K562 (cell line): ENCODE measurements around the gene SLC49A4. TPM values are rescaled to one million over a fixed set of nuclear protein-coding genes. Genes with fewer than 3 reads are reported as not detected.

Experiments
- ATAC-seq: fragments of 200-7000 bp; cut with Tn5 transposase; 3 replicates; pipeline ENCODE4 v1.9.1; 2020; ENCODE audit warnings: moderate library complexity
- BruUV-seq: library from RNA; stranded (reverse); fragments of 400-500 nt; replicated peaks from 2 replicates; lab custom pipeline; 2021; lab: Mats Ljungman, UMichigan
- CTCF ChIA-PET: fragments of 300-600 bp; formaldehyde crosslinking; extraction: SDS; loops from one replicate; lab custom pipeline; 2021; ENCODE audit warnings: low intra/inter-chr PET ratio; lab: Yijun Ruan, JAX
- POLR2A ChIA-PET: fragments of 300-600, 350-650 bp; sonication (Branson Sonifier 250); formaldehyde crosslinking; extraction: SDS; loops from one replicate; lab custom pipeline; 2021; ENCODE audit warnings: antibody characterized with exemption, inconsistent platforms; lab: Yijun Ruan, JAX
- DNase-seq, 4 experiments: peaks; one replicate each; pipeline versions ENCODE4 v3.0.0 to v3.0.0-alpha.2; 2011 to 2018; ENCODE audit warnings: low spot score in 3 of 4, mixed read lengths in 3 of 4; ENCODE audit errors: extremely low read depth in 1 of 4
- FAIRE-seq: peaks from 2 replicates; lab custom pipeline; 2011; peaks lifted over from hg19 to GRCh38; lab: Jason Lieb, UNC
- H2AFZ ChIP-seq: 2 replicates; pipeline ENCODE4 v1.6.0; 2011; ENCODE audit warnings: low read depth, low read length, control low read depth, inconsistent platforms
- H3K27ac ChIP-seq: fragments of 200-600 bp; 3 replicates; pipeline ENCODE4 v1.8.0; 2011; ENCODE audit warnings: low read depth, mild to moderate bottlenecking, control low read depth, inconsistent platforms, low read length, moderate library complexity, mixed read lengths; ENCODE audit errors: extremely low read depth
- H3K27me3 ChIP-seq, 2 experiments: fragments of 300-600 bp in 1 of 2; 2 replicates in 1 of 2; 3 replicates in 1 of 2; pipeline versions ENCODE4 v1.6.0 to v1.8.0; 2011; ENCODE audit warnings: inconsistent platforms in 2 of 2, low read length in 2 of 2, mild to moderate bottlenecking in 1 of 2, mixed read lengths in 1 of 2, moderate library complexity in 1 of 2; ENCODE audit not compliant: control insufficient read depth in 2 of 2, insufficient read depth in 2 of 2
- H3K36me3 ChIP-seq: fragments of 300-600 bp; 3 replicates; pipeline ENCODE4 v1.8.0; 2011; ENCODE audit warnings: mild to moderate bottlenecking, low read length, inconsistent platforms; ENCODE audit not compliant: control insufficient read depth, insufficient read depth
- H3K4me1 ChIP-seq, 2 experiments: fragments of 200-600 bp in 1 of 2; replicated peaks in 1 of 2; 2 replicates in 1 of 2; 3 replicates in 1 of 2; pipeline versions ENCODE4 v1.5.1 to v1.8.0; 2011; ENCODE audit warnings: inconsistent platforms in 2 of 2, low read length in 2 of 2, mild to moderate bottlenecking in 1 of 2, mixed read lengths in 1 of 2, moderate library complexity in 1 of 2; ENCODE audit not compliant: control insufficient read depth in 2 of 2, insufficient read depth in 2 of 2
- H3K4me2 ChIP-seq: 2 replicates; pipeline ENCODE4 v1.6.1; 2011; ENCODE audit warnings: low read length, control low read depth, inconsistent platforms, mixed read lengths; ENCODE audit not compliant: insufficient read depth
- H3K4me3 ChIP-seq: fragments of 200-600 bp; sonication (generic), shearing (Covaris generic); 2 replicates; pipeline ENCODE4 v1.5.1; 2016; ENCODE audit warnings: control low read depth, inconsistent platforms
- H3K79me2 ChIP-seq: fragments of 200-600 bp; 3 replicates; pipeline ENCODE4 v1.8.0; 2011; ENCODE audit warnings: low read length, inconsistent platforms; ENCODE audit not compliant: control insufficient read depth, insufficient read depth
- H3K9ac ChIP-seq, 2 experiments: 2 replicates each; pipeline versions ENCODE4 v1.6.0 to v1.6.1; 2011; ENCODE audit warnings: low read depth in 2 of 2, low read length in 2 of 2, control low read depth in 1 of 2, inconsistent platforms in 1 of 2, mild to moderate bottlenecking in 1 of 2, mixed read lengths in 1 of 2; ENCODE audit not compliant: insufficient read depth in 1 of 2
- H3K9me1 ChIP-seq: one replicate; pipeline ENCODE4 v1.6.0; 2011; ENCODE audit warnings: inconsistent platforms, mild to moderate bottlenecking, low read length, moderate library complexity; ENCODE audit not compliant: control insufficient read depth, insufficient read depth
- H3K9me3 ChIP-seq: replicated peaks from 2 replicates; pipeline ENCODE4 v1.5.1; 2011; ENCODE audit warnings: low read depth, low read length, inconsistent platforms; ENCODE audit not compliant: control insufficient read depth, insufficient read depth
- H4K20me1 ChIP-seq: replicated peaks from 2 replicates; pipeline ENCODE4 v1.6.1; 2011; ENCODE audit warnings: low read length, inconsistent platforms, mixed read lengths; ENCODE audit not compliant: control insufficient read depth, insufficient read depth
- CREB1 ChIP-seq, 2 experiments: sonication (generic) in 1 of 2; formaldehyde crosslinking in 1 of 2; IDR thresholded peaks; 2 replicates each; pipeline versions ENCODE4 v1.6.1 to v1.8.0; 2012 to 2022; ENCODE audit warnings: inconsistent platforms in 1 of 2, mild to moderate bottlenecking in 1 of 2, missing genetic modification reagents in 1 of 2, moderate library complexity in 1 of 2
- E2F1 ChIP-seq: sonication (generic); formaldehyde crosslinking; IDR thresholded peaks from 2 replicates; pipeline ENCODE4 v1.8.1; 2023; ENCODE audit warnings: mild to moderate bottlenecking, missing genetic modification reagents, moderate library complexity
- KLF13 ChIP-seq: fragments of 450-650 bp; IDR thresholded peaks from 2 replicates; pipeline ENCODE4 v1.6.1; 2016; ENCODE audit warnings: missing genetic modification characterization, low read depth, mild to moderate bottlenecking, missing compliant biosample characterization, moderate library complexity, borderline replicate concordance
- MAFF ChIP-seq: IDR thresholded peaks from 2 replicates; pipeline ENCODE4 v1.6.1; 2012; ENCODE audit warnings: low read length, improper control_type of control experiment
- MTA1 ChIP-seq: fragments of 450-650 bp; IDR thresholded peaks from 2 replicates; pipeline ENCODE4 v1.6.1; 2017; ENCODE audit warnings: borderline replicate concordance
- PATZ1 ChIP-seq: fragments of 250-450 bp; sonication (Bioruptor Pico); IDR thresholded peaks from 2 replicates; pipeline ENCODE4 v1.5.0; 2020; ENCODE audit warnings: mild to moderate bottlenecking, borderline replicate concordance
- POLR2AphosphoS5 ChIP-seq: IDR thresholded peaks from 2 replicates; pipeline ENCODE4 v1.6.1; 2011; ENCODE audit warnings: mild to moderate bottlenecking, low read depth, low read length, moderate library complexity; ENCODE audit not compliant: control insufficient read depth, insufficient read depth
- RBFOX2 ChIP-seq: fragments of 200-400 bp; formaldehyde crosslinking; IDR thresholded peaks from 2 replicates; pipeline ENCODE4 v1.6.1; 2017; ENCODE audit warnings: low read depth, mild to moderate bottlenecking, low read length, moderate library complexity
- U2AF1 ChIP-seq: fragments of 200-400 bp; formaldehyde crosslinking; optimal IDR thresholded peaks from 2 replicates; pipeline ENCODE3; 2017; ENCODE audit warnings: mild to moderate bottlenecking, low read depth, low read length, moderate library complexity
- ZHX1 ChIP-seq: fragments of 150-350 bp; conservative IDR thresholded peaks from 2 replicates; pipeline ENCODE4 v1.6.1; 2014; ENCODE audit warnings: low read length
- WGBS: fragments of 100-300 bp; shearing (Covaris generic); methylation state at CpG from one replicate; pipeline ENCODE4 v1.1.6; 2016; ENCODE audit warnings: low coverage, mixed read lengths; ENCODE audit not compliant: insufficient coverage; ENCODE audit errors: missing lambda C conversion rate; 5-methylcytosine and 5-hydroxymethylcytosine counted together
- in situ Hi-C: fragments of 300-500 bp; cut with MboI; formaldehyde crosslinking; loops from 4 replicates; pipeline ENCODE4 v1.15.0; 2018; ENCODE audit warnings: inconsistent platforms, mixed read lengths
- intact Hi-C: fragments of 100-400 bp; cut with micrococcal nuclease; formaldehyde crosslinking; loops from 2 replicates; pipeline ENCODE4 v1.14.2; 2022
- polyA plus RNA-seq, 8 experiments: library from polyadenylated mRNA; depleted of rRNA in 4 of 8; stranded (reverse) in 5 of 8; unstranded in 3 of 8; fragments of >200 nt; fragmentation: Nextera tagmentation in 2 of 8; fragmentation: Illumina TruSeq in 1 of 8; extraction: Ambion mirVana in 2 of 8; extraction: Trizol in 1 of 8; gene quantifications; 2 replicates each; pipeline versions ENCODE4 v1.2.1 to v1.2.3, GENCODE V29; 2011 to 2014; ENCODE audit warnings: inconsistent platforms in 1 of 8, missing spikeins in 1 of 8
- total RNA-seq, 7 experiments: library from RNA; depleted of rRNA in 6 of 7; stranded (reverse); fragments of >200 nt in 6 of 7; fragmentation: Illumina TruSeq in 2 of 7; extraction: Trizol in 2 of 7; gene quantifications; 2 replicates each; pipeline versions ENCODE4 v1.2.1 to v1.2.3, GENCODE V29; 2011 to 2021; ENCODE audit warnings: low replicate concordance in 1 of 7

Gene SLC49A4
- total and polyA plus RNA-seq, 9 of the 15 experiments (the other 6 are each of a cell fraction or from before 2014, with no cell fraction given), result 0.15 to 1.3 (median 0.83) TPM

GRCh38 chr3:122886946-122887345, 92.1 kb downstream of the SLC49A4 start (continued):
- TF ChIP-seq ZHX1, result no peak
- TF ChIP-seq RBFOX2, result no peak
- TF ChIP-seq U2AF1, result no peak
- TF ChIP-seq MTA1, result no peak

GRCh38 chr3:122890077-122890719, 95.3 kb downstream of the SLC49A4 start:
- H3K4me3 ChIP-seq, result no peak overlapping the region
- ChIA-PET CTCF (no interaction called here), POLR2A (interaction anchor here (0.6 to 1.4 kb wide), 2 partner anchors 8 to 287 kb away, joined by 3 to 5 read pairs; no protein-coding TSS in a partner anchor)
- FAIRE-seq (no peak), ATAC-seq (no peak), DNase-seq (no peak)
- no peak overlapping the region for H2AFZ ChIP-seq
- H3K9ac ChIP-seq, result no peak overlapping the region
- H3K27ac ChIP-seq, result no peak overlapping the region
- no peaks in the 10 kb centered on the region for H3K79me2 ChIP-seq
- no peaks in the 10 kb centered on the region for H3K9me3 ChIP-seq
- no peaks in the 10 kb centered on the region for H3K9me1 ChIP-seq
- in situ Hi-C loops (no loop called here), intact Hi-C loops (no loop called here)
- peaks cover 17 to 29% of the 10 kb centered on the region in 2 experiments for H3K27me3 ChIP-seq
- no peaks in the 10 kb centered on the region for H3K4me1 ChIP-seq
- WGBS, result 2% methylated on average over 5 of the region's 6 CpGs
- no peaks in the 10 kb centered on the region for H4K20me1 ChIP-seq
- H3K4me2 ChIP-seq, result no peak overlapping the region
- TF ChIP-seq PATZ1 (CRISPR knock-in tag), result no peak
- no peak for TF ChIP-seq KLF13
- no peak for TF ChIP-seq E2F1
- no peak for TF ChIP-seq CREB1 (IDR thresholded peaks at IDR 0.05)
- TF ChIP-seq CREB1 (CRISPR knock-in tag; IDR thresholded peaks at IDR 0.05), result no peak
- TF ChIP-seq POLR2AphosphoS5, result no peak
- no peak for TF ChIP-seq MAFF
- no peaks in the 10 kb centered on the region for H3K36me3 ChIP-seq
- BruUV-seq, result no TSS peak
